NB4 (cell line): ENCODE data around the gene ROBO1.
"Not testable (repeated sequence)": the region's sequence is repeated elsewhere in the genome, so short reads cannot be mapped to it uniquely, and the experiment has no call there.

Experiments
- DNase-seq: peaks from one replicate; pipeline ENCODE4 v3.0.0; 2010; ENCODE audit warnings: low read depth
- H3K4me3 ChIP-seq: one replicate; pipeline ENCODE4 v1.5.1; 2011; ENCODE audit warnings: mild to moderate bottlenecking, low read depth, low read length, moderate library complexity
- MYC ChIP-seq: IDR thresholded peaks from 2 replicates; pipeline ENCODE4 v1.6.1; 2011; ENCODE audit warnings: low read depth, low read length
- POLR2A ChIP-seq: IDR thresholded peaks from 2 replicates; pipeline ENCODE4 v1.6.1; 2011; ENCODE audit warnings: mild to moderate bottlenecking; ENCODE audit not compliant: insufficient read length; ENCODE audit errors: extremely low read depth
- TF ChIP-seq, protein P1 (sequence below): IDR thresholded peaks from one replicate; pipeline ENCODE4 v1.5.1; 2012; ENCODE audit warnings: low read depth, low read length
- TF ChIP-seq, protein P2 (sequence below): IDR thresholded peaks from 2 replicates; pipeline ENCODE4 v1.6.1; 2011; ENCODE audit warnings: low read depth, low read length

Gene ROBO1

GRCh38 chr3:78687520-78687919 lies 1080.3 kb downstream of the ROBO1 start:
- TF ChIP-seq, protein P1, sequence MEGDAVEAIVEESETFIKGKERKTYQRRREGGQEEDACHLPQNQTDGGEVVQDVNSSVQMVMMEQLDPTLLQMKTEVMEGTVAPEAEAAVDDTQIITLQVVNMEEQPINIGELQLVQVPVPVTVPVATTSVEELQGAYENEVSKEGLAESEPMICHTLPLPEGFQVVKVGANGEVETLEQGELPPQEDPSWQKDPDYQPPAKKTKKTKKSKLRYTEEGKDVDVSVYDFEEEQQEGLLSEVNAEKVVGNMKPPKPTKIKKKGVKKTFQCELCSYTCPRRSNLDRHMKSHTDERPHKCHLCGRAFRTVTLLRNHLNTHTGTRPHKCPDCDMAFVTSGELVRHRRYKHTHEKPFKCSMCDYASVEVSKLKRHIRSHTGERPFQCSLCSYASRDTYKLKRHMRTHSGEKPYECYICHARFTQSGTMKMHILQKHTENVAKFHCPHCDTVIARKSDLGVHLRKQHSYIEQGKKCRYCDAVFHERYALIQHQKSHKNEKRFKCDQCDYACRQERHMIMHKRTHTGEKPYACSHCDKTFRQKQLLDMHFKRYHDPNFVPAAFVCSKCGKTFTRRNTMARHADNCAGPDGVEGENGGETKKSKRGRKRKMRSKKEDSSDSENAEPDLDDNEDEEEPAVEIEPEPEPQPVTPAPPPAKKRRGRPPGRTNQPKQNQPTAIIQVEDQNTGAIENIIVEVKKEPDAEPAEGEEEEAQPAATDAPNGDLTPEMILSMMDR = no peak
- TF ChIP-seq POLR2A (no peak), MYC (no peak)
- TF ChIP-seq, protein P2, sequence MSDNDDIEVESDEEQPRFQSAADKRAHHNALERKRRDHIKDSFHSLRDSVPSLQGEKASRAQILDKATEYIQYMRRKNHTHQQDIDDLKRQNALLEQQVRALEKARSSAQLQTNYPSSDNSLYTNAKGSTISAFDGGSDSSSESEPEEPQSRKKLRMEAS = no peak

DNA sequence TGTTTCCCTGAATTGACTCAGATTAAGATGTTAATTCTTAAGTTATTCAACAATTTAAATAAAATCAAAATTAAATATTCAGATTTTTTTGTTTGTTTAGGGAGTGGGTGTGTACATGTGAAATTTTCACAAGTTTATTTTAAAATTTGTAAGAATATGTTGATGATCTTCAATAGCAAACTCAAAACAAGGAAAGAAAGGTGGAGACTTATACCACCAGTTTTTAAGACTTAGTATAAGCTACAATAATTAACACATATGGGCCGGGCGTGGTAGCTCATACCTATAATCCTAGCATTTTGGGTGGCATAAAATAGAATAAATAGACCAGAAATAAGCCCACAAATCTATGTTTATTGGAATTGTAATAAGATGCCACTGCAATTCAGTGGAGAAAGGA lies 1084.5 kb downstream of the ROBO1 start:
- TF ChIP-seq, protein P2 = no peak
- TF ChIP-seq, protein P1 = no peak
- TF ChIP-seq MYC = no peak
- TF ChIP-seq POLR2A = no peak
- no peak for DNase-seq
- H3K4me3 ChIP-seq = no peak overlapping the region

More at GRCh38 chr3:78687520-78687919, 1080.3 kb downstream of the ROBO1 start:
- no peak for DNase-seq
- H3K4me3 ChIP-seq = no peak overlapping the region

- not testable (repeated sequence) for DNase-seq, H3K4me3 ChIP-seq
These were observed 1092.5 kb downstream of the ROBO1 start for GRCh38 chr3:78675119-78675805.

- no peak for DNase-seq
- TF ChIP-seq POLR2A = no peak
- TF ChIP-seq, protein P2 = no peak
- no peak for TF ChIP-seq MYC
- TF ChIP-seq, protein P1 = no peak
- no peak overlapping the region for H3K4me3 ChIP-seq
These were observed 1097.1 kb downstream of the ROBO1 start for GRCh38 chr3:78670746-78671145.

- TF ChIP-seq, protein P1 = no peak
- TF ChIP-seq, protein P2 = no peak
- no peak for TF ChIP-seq POLR2A
- no peak for TF ChIP-seq MYC
- no peak overlapping the region for H3K4me3 ChIP-seq
- DNase-seq = no peak
These were observed 1097.7 kb downstream of the ROBO1 start for GRCh38 chr3:78670094-78670493.

GRCh38 chr3:78668302-78668701 lies 1099.5 kb downstream of the ROBO1 start:
- no peak for TF ChIP-seq POLR2A
- TF ChIP-seq, protein P2 = no peak
- TF ChIP-seq MYC = no peak
- TF ChIP-seq, protein P1 = no peak
- no peak for DNase-seq
- H3K4me3 ChIP-seq = no peak overlapping the region
